Karpas-422 (cell line): ENCODE results near the gene KNSTRN. TPM values are rescaled to one million over a fixed set of nuclear protein-coding genes. Genes with fewer than 3 reads are reported as not detected.

Experiments used
- DNase-seq: peaks from one replicate; pipeline ENCODE4 v3.0.0-alpha.2; 2015
- H2AFZ ChIP-seq: fragments of 200-600 bp; sonication (generic); 2 replicates; pipeline ENCODE4 v1.6.1; 2014; ENCODE audit warnings: antibody characterized with exemption, low read length, mixed read lengths
- H3K27ac ChIP-seq: fragments of 200-600 bp; sonication (generic); 2 replicates; pipeline ENCODE4 v1.5.1; 2014; ENCODE audit warnings: mild to moderate bottlenecking, low read length, moderate library complexity
- H3K27me3 ChIP-seq: fragments of 200-600 bp; sonication (generic); 2 replicates; pipeline ENCODE4 v1.6.1; 2014; ENCODE audit warnings: low read length, mixed read lengths
- H3K36me3 ChIP-seq: fragments of 200-600 bp; sonication (generic); 2 replicates; pipeline ENCODE4 v1.6.1; 2014; ENCODE audit warnings: low read length, mixed read lengths; ENCODE audit not compliant: insufficient read depth
- H3K4me1 ChIP-seq: fragments of 200-600 bp; sonication (generic); 2 replicates; pipeline ENCODE4 v1.6.1; 2014; ENCODE audit warnings: mild to moderate bottlenecking, low read length, mixed read lengths
- H3K4me2 ChIP-seq: fragments of 200-600 bp; sonication (generic); 2 replicates; pipeline ENCODE4 v1.6.1; 2014; ENCODE audit warnings: low read length, low read depth, mild to moderate bottlenecking; ENCODE audit not compliant: poor library complexity, severe bottlenecking
- H3K4me3 ChIP-seq: fragments of 200-600 bp; sonication (generic); 2 replicates; pipeline ENCODE4 v1.5.1; 2014; ENCODE audit warnings: mild to moderate bottlenecking, antibody characterized with exemption, low read length, mixed read lengths
- H3K79me2 ChIP-seq: fragments of 200-600 bp; sonication (generic); 2 replicates; pipeline ENCODE4 v1.6.1; 2014; ENCODE audit warnings: mild to moderate bottlenecking, low read length, mixed read lengths
- H3K9ac ChIP-seq: fragments of 200-600 bp; sonication (generic); 2 replicates; pipeline ENCODE4 v1.6.0; 2014; ENCODE audit warnings: low read length
- H3K9me2 ChIP-seq: fragments of 200-600 bp; sonication (generic), shearing (Covaris generic); replicated peaks from 2 replicates; pipeline ENCODE4 v1.6.0; 2014; ENCODE audit warnings: mild to moderate bottlenecking, low read length, moderate library complexity; ENCODE audit not compliant: insufficient read depth
- H3K9me3 ChIP-seq: fragments of 300-700, 200-600 bp; sonication (generic); 2 replicates; pipeline ENCODE4 v1.6.1; 2014; ENCODE audit warnings: low read length, mixed read lengths
- H4K20me1 ChIP-seq: fragments of 200-600 bp; sonication (generic); 2 replicates; pipeline ENCODE4 v1.6.1; 2014; ENCODE audit warnings: mild to moderate bottlenecking, antibody characterized with exemption, low read length, low read depth; ENCODE audit not compliant: insufficient read depth
- total RNA-seq: library from RNA; depleted of rRNA; stranded (reverse); fragments of >200 nt; shearing (Covaris generic); gene quantifications from 2 replicates; pipeline ENCODE4 v1.2.3, GENCODE V29; 2014; ENCODE audit warnings: low replicate concordance

The KNSTRN gene
- total RNA-seq, 1 experiment from 2014 or later = 34.5 TPM

DNA sequence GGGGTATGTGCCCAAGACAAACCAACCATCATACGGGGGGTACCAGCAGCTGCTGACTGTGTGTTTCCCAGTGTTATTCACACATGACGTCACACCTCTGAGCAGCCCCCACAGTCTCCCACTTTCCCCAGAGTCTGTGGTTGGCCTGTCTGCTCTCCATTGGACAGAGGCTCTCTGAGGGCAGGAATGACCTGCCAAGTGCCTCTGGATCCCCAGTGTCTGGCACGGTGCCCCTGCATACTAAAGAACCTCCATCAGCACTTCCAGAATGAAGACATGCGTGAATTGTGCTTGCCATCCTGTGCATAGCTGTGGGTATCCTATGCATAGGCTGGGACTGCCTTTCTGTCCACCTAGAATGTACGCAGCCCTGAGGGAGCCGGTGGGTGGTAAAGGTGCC, 38.3 kb upstream of the KNSTRN start:
- Histone ChIP-seq H3K9ac (no peak overlapping the region), H3K27me3 (no peaks in the 10 kb centered on the region), H3K4me1 (0 out of 2 replicates have a peak, but pooled peaks cover 2% of the 10 kb centered on the region), H4K20me1 (no peaks in the 10 kb centered on the region), H3K9me3 (no peaks in the 10 kb centered on the region), H2AFZ (no peak overlapping the region), H3K4me3 (no peak overlapping the region), H3K4me2 (no peak overlapping the region), H3K9me2 (no peaks in the 10 kb centered on the region), H3K79me2 (no peaks in the 10 kb centered on the region), H3K36me3 (no peaks in the 10 kb centered on the region), H3K27ac (no peak overlapping the region)
- DNase-seq = no peak

DNA sequence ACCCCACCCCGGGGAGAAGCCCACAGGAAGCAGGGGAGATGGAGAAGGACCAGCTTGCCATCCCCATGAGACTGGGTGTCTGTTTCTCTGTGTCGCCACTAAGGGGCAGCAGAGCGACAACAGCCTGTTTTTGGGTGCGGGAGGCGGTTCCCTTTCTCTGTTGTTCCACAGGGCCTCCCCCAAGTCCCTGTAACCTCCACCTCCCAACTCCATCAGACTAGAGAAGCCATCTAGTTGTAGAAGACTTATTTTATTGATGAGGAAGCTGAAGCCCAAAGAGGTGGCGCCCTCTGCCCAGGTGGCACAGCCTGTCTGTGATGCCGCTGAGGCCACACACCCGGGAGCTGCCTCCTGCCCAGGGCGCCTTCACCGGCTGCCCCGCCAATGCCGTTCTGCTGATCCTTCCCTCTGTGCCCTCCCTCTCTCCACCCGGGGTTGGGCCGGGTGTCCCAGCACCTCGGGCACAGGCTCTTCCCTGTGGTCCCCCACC, 37.8 kb upstream of the KNSTRN start:
- H2AFZ ChIP-seq = no peak overlapping the region
- peak; percentile 85 for DNase-seq
- no peak overlapping the region for H3K4me2 ChIP-seq

DNA sequence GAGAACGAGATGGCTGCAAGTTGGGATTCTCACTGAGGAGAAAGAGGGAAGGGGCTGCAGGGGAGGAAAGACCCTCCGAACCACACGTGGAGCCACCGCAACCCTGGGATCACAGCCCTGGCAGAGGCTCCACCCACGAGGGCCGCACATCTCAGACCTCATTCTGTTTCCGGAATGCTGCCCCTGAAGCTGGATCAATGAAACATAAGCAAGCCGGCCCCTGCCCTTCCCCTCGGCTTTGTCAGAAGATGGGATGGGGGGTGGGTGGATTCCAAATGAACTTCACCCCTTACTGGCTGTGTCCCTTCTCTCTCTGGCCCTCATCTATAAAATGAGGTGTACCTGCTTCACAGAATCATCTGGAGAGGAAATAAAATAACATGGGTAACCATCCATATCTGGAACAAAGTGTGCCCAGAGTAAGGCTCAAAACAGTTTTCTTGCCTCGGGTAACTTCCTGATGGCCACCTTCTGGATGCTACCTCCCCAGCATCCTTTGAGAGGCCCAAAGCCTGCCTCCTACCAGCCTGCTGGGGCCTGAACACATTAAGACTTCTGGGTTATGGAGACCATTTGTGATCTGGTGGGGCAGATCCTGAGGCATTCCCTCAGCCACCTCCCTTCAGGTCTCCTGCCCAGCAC, 37.2 kb upstream of the KNSTRN start:
- Histone ChIP-seq H3K4me1 (0 out of 2 replicates have a peak, but pooled peaks cover 2% of the 10 kb centered on the region), H3K9me3 (no peaks in the 10 kb centered on the region), H3K27me3 (no peaks in the 10 kb centered on the region), H4K20me1 (no peaks in the 10 kb centered on the region), H3K27ac (no peak overlapping the region), H2AFZ (no peak overlapping the region), H3K4me3 (no peak overlapping the region), H3K36me3 (no peaks in the 10 kb centered on the region), H3K9me2 (no peaks in the 10 kb centered on the region), H3K9ac (no peak overlapping the region), H3K4me2 (no peak overlapping the region), H3K79me2 (no peaks in the 10 kb centered on the region)
- DNase-seq = no peak

More for the DNA sequence above, 37.8 kb upstream of the KNSTRN start:
- Histone ChIP-seq H3K9ac (no peak overlapping the region), H4K20me1 (no peaks in the 10 kb centered on the region), H3K4me3 (no peak overlapping the region), H3K79me2 (no peaks in the 10 kb centered on the region), H3K9me3 (no peaks in the 10 kb centered on the region), H3K9me2 (no peaks in the 10 kb centered on the region), H3K4me1 (0 out of 2 replicates have a peak, but pooled peaks cover 2% of the 10 kb centered on the region), H3K27ac (no peak overlapping the region), H3K36me3 (no peaks in the 10 kb centered on the region), H3K27me3 (no peaks in the 10 kb centered on the region)

DNA sequence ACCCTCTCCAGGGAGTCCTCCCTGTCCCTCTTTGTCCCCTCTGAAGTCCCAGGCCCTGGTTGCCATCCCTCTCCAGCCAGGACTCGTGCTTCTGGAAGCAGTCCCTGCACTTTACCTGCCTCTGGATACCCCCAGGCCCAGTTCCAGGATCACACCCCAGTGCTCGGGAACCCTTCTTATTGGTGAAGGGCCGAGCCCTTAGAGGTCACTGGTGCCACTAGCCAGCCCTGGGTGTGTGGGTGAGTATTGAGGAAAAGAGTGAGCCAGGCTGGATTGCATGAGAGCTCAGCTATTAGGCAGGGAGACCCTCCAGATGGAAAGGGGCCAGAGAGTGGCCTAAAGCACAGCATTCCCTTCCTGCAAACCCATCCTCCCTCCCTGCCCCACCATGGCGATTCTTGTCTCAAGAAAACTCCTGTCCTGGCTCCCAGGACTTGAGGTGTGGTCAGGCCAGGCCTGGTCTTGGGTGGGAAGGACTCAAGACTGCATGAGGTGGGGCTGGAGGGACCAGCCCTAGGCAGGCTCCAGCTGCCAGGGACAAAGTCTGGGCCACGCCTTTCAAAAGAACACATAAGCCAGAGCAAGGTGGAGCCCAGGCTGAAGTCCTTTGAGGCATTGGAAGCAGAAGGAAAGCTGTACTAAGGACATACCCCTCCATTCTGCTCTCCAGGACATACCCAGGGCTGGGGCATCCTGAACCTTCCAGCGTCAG, 36.5 kb upstream of the KNSTRN start:
- DNase-seq = no peak
- Histone ChIP-seq H3K9ac (no peak overlapping the region), H3K4me3 (no peak overlapping the region), H3K9me3 (no peaks in the 10 kb centered on the region), H3K4me2 (no peak overlapping the region), H3K79me2 (no peaks in the 10 kb centered on the region), H4K20me1 (no peaks in the 10 kb centered on the region), H3K27ac (no peak overlapping the region), H3K9me2 (no peaks in the 10 kb centered on the region), H3K4me1 (0 out of 2 replicates have a peak, but pooled peaks cover 2% of the 10 kb centered on the region), H3K27me3 (no peaks in the 10 kb centered on the region), H3K36me3 (no peaks in the 10 kb centered on the region), H2AFZ (no peak overlapping the region)

DNA sequence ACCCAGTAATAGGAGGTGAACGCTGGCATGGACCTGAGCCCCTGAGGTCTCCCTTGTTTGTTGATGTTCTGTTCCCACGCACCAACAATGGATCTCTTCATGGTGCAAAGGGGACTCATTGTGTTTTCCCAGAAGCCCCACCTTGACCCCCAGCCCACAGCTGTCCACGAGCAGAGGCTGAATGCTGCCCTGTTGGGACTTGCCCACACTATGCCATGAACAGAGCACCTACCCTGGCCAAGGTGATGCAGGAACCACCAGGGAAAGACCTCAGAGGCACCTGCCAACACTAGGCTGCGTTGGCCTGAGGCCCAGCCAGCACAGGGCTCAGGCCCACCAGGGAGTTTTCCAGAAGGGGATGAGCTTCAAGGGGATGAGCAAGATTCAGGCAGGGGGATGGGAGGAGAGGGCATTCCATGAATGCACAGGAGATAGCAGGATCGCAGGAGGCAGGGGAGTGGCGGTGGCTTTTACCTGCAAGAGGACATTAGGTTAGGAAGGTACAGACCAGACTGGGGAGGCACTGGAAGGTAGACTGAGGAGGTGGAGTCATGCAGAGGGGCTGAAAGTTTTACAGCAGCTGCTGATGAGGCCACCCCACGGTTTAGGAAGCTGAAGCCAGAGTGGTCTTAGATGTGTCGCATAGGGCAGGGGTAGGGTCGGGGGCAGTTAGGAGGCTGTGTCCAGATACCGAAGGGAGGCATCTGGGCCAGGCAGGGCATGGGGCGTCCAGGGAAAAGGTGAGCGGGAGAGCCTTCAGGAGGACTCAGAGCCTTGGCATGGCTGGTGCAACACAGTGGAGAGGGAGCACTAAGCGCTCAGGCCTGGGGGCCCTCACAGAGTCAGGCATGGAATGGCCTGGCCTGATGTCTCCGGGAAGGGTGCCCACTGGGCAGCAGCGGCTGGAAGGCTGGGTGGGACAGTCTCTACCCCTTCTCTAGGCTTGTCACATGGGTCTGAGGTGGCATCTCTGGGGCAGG, 35.7 kb upstream of the KNSTRN start:
- no peak overlapping the region for H2AFZ ChIP-seq
- no peak overlapping the region for H3K4me3 ChIP-seq
- H3K9me2 ChIP-seq = no peaks in the 10 kb centered on the region
- H3K4me2 ChIP-seq = no peak overlapping the region
- no peaks in the 10 kb centered on the region for H3K27me3 ChIP-seq
- H3K9ac ChIP-seq = no peak overlapping the region
- no peaks in the 10 kb centered on the region for H3K79me2 ChIP-seq
- no peaks in the 10 kb centered on the region for H3K9me3 ChIP-seq
- H3K36me3 ChIP-seq = no peaks in the 10 kb centered on the region
- no peaks in the 10 kb centered on the region for H4K20me1 ChIP-seq
- DNase-seq = no peak
- 0 out of 2 replicates have a peak, but pooled peaks cover 2% of the 10 kb centered on the region for H3K4me1 ChIP-seq
- H3K27ac ChIP-seq = no peak overlapping the region

DNA sequence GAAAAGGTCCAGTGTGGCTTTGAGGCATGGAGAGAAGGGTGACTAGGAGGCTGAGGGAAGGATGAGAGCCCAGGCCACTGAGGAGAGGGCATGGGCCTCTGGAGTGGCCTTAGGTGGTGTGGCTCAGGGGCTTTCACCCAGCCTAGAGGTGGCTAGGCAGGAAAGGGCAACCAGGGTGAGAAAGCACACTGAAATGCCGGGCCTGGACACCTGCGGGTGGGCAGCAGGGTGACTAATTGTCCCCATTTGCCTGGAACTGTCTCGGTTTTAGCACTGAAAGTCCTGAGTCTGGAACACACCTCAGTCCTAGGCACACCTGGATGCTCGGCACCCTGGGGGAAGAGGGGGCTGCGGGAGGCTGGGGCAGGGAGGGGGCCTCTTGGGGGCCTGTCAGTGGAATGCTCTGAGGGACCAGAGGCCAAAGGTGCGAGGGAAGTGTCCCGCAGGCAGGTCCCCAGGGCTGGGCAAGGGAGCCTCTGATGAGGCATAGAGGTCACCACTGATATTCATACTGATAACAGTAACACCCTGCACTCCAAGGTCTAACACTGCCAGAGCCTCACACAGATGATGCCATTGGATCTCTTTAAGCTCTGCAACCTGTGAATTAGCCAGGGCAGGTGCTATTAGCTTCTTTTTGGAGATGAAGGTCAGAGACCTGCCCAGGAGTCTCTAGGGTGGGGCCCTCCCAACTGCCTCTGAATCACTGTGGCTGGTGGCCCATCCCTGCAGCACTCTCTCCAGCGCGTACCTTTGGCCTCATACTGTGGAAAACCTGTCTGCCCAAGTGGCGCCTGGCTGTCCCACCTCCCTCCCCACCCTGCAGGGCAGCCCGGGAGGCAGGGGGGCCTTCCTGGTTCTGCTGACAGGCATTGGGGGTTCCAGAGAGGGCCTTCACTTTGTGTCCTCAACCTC, 34.7 kb upstream of the KNSTRN start:
- no peaks in the 10 kb centered on the region for H3K27me3 ChIP-seq
- H3K79me2 ChIP-seq = no peaks in the 10 kb centered on the region
- no peaks in the 10 kb centered on the region for H3K9me3 ChIP-seq
- DNase-seq = no peak
- no peak overlapping the region for H2AFZ ChIP-seq
- no peak overlapping the region for H3K4me3 ChIP-seq
- no peaks in the 10 kb centered on the region for H4K20me1 ChIP-seq
- no peak overlapping the region for H3K9ac ChIP-seq
- H3K36me3 ChIP-seq = no peaks in the 10 kb centered on the region
- H3K27ac ChIP-seq = no peak overlapping the region
- H3K9me2 ChIP-seq = no peaks in the 10 kb centered on the region
- H3K4me1 ChIP-seq = 0 out of 2 replicates have a peak, but pooled peaks cover 2% of the 10 kb centered on the region
- no peak overlapping the region for H3K4me2 ChIP-seq

DNA sequence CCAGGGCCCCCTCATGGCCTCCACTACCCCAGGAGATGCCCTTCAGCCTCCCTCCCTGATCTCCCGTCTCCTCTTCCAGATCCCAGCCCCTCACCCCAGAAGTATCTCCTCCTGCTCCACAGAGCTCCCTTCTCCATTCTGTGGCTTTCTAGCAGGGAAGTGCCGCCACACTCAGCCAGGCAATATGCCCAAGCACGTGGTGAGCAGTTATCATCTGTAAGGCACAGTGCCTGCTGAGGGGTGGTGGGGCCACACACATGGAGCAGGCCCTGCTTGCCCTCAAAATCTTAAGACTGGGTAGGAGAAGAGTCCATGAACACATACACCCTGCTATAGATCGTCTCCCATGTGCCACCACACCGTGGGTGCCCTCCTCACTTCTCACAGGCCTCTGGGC, 34.0 kb upstream of the KNSTRN start:
- no peak overlapping the region for H3K4me2 ChIP-seq
- DNase-seq = no peak
- no peaks in the 10 kb centered on the region for H3K36me3 ChIP-seq
- H3K4me1 ChIP-seq = 0 out of 2 replicates have a peak, but pooled peaks cover 2% of the 10 kb centered on the region
- H3K4me3 ChIP-seq = no peak overlapping the region
- H3K27me3 ChIP-seq = no peaks in the 10 kb centered on the region
- H2AFZ ChIP-seq = no peak overlapping the region
- no peaks in the 10 kb centered on the region for H4K20me1 ChIP-seq
- no peaks in the 10 kb centered on the region for H3K9me2 ChIP-seq
- no peak overlapping the region for H3K27ac ChIP-seq
- no peak overlapping the region for H3K9ac ChIP-seq
- no peaks in the 10 kb centered on the region for H3K9me3 ChIP-seq
- H3K79me2 ChIP-seq = no peaks in the 10 kb centered on the region
